Measurements from ENCODE around the gene KMT2E.

GRCh38 chr7:105007298-105007697 lies 6.7 kb upstream of the KMT2E start:
- no peak for TF ChIP-seq CTCF (IDR thresholded peaks at IDR 0.05)
- TF ChIP-seq POLR2A (IDR thresholded peaks at IDR 0.05): no peak
